GM19023 (cell line): ENCODE measurements around the gene COL15A1.

Source experiments
- ATAC-seq: cut with Tn5 transposase; IDR thresholded peaks from one replicate; pipeline ENCODE4 v1.9.1; 2021; ENCODE audit warnings: mild to moderate bottlenecking, moderate library complexity; ENCODE audit not compliant: unreplicated experiment

The COL15A1 gene

DNA sequence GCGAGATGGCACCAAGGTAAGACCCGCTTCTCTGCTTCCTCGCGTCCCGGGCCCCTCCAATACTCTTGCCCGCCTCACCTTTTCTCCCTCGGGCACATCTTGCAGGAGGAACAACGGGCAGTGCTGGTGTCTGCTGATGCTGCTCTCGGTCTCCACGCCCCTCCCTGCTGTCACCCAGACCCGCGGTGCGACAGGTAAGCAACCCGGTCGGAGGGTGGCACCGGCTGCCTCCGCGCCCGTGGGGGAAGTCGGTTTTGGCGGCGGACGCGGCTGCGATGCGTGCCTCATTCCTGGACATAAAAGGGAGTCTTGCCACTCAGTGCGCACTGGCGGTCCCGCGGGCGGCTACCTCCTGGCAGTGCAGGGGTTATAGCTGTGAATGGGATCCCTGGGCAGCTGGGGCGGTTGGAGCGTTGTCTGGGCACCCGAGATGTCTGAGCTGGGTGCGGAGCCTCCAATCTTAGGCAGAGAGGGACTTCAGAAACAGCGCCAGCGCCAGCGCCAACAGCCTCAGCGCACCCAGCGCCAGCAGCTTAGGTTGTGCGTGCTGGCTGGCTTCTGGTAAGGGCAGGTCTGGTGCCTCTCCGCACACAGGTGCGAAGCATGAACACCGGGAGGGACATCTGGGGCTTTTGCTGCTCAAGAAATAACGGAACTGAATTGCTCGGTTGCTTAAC lies 488 bp downstream of the COL15A1 start:
- ATAC-seq = no peak

DNA sequence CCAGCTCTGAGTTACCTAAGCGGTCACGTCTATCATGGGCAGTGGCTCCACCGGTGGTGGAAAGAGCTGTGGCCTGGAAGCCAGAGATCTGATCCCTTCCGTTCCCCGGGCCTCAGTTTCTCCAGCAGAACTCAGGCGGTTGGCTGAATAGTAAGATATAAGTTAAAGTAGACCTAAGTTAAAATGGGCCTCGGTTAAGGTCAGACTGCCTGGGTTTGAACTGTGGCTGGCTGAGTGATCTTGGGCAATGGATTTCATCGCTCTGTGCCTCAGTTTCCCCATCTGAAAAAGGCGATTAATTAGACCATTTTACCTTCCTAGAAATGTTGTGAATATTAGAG lies 997 bp downstream of the COL15A1 start:
- no peak for ATAC-seq

- ATAC-seq = no peak
Observed at GRCh38 chr9:98949565-98949964, 5.9 kb downstream of the COL15A1 start.

DNA sequence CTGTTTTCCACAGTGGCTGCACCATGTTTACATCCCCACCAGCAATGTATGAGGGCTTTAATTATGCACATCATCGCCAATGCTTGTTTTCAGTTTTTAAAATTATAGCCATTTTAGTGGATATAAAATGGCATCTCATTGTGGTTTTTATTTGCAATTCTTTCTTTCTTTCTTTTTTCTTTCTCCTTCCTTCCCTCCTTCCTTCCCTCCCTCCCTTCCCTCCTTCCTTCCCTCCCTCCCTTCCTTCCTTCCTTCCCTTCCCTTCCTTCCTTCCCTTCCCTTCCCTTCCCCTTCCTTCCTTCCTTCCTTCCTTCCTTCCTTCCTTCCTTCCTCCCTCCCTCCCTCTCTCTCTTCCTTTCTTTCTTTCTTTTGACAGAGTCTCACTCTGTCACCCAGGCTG lies 6.6 kb downstream of the COL15A1 start:
- ATAC-seq = no peak

DNA sequence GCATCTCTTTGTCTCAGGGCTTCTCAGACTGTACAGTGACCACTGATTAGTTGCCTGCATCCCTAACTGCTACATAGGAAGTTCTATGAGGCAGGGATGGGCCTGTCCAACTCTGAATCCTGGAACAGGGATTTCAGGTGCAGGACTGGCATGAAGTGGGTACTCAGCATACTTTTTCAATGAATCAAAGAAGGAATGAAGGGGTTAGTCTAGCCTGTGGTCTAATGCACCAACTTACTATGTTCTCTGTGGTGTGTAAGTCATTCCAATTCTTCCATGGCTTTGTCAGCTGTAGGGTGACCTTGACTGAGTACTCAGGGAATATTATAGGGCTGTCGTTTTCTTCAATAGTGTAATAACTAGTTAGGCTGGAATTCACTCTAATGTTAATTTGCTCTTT lies 8.3 kb downstream of the COL15A1 start:
- ATAC-seq = no peak

GRCh38 chr9:98953581-98954243 lies 10.0 kb downstream of the COL15A1 start:
- ATAC-seq = no peak

DNA sequence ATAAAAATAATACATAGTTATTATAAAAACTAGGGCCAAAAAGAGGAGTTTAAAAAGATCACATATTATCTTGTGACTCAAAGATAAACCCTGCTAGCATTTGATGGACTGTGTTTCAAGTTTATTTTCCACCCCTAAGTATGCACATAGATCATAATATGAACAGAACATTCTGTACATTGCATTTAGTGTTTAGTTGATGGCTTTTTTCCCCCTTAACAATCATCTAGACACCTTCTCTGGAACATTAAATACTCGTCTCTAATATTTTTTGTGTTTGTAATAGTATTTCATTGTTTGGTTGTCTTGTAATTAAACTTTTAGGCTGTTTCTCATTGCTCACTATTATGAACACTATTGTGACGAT lies 10.5 kb downstream of the COL15A1 start:
- ATAC-seq = no peak

DNA sequence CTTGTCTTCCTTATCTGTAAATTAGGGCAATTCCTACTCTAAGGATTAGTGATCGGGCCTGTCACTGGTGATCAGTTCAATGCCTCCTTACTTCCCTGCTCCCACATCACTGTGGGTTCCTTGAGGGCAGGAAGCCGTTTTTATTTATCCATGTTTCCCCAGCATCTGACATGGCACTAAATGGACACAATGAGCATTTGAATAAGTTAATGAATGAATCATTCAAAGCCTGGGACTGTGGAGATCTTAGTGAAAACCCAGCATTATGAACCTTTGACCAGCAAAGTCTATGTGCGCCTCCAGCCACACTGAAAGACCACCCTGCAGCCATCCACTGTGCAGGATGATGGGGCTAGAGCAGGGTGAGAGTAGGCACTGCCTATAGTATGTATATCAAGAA lies 11.6 kb downstream of the COL15A1 start:
- ATAC-seq = no peak

DNA sequence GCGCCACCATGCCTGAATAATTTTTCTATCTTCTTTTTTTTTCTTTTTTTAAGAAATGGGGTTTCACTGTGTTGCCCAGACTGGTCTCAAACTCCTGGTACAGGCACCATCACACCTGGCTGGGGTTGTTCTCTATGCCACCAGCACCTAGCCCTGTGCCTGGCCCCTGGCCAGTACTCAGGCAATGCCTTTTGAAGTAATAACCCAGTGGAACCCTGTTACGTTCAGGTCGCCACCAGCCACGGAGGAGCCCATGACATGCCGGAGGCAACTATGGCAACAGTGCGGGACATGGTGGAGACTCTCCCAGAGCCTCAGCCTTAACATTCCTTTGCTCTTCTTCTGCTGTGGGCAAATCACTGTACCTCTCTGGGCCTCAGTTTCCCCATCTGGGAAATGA lies 14.1 kb downstream of the COL15A1 start:
- ATAC-seq = no peak

DNA sequence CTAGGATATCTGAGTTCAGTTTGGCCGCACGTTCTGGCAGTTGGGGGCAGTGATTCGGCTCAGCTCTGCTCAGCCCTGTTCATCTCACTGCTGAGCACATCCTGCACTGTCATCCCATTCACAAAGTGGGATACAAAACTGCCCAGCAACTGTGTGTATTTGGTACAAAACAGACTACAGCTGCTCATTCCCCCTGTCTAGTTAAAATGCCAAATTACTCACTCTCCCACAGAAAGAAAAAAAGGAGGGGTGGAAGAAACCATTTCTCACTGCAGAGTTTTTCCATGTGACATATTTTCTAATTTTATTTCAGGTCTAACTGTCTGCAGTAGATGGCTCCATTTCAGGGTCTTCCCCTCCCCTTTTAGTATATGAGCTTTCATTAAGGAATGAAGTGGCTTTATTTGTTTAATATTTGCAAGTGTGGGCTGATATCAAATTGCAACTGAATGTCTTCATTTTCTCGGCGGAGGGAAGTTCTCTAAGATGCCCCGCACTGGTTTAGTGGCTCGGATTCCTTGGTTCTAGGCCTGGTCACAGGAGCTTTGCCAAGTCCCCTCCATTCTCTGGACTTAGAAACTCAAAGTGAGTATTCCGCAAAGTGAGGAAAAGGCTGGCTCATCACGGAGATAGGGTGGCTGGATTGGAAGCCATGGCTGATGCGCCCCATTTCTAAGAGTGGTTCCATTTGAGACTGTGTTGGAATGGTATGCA lies 14.7 kb downstream of the COL15A1 start:
- ATAC-seq = no peak

GRCh38 chr9:98960409-98960808 lies 16.7 kb downstream of the COL15A1 start:
- ATAC-seq = no peak

GRCh38 chr9:98961513-98962180 lies 17.9 kb downstream of the COL15A1 start:
- ATAC-seq = no peak

DNA sequence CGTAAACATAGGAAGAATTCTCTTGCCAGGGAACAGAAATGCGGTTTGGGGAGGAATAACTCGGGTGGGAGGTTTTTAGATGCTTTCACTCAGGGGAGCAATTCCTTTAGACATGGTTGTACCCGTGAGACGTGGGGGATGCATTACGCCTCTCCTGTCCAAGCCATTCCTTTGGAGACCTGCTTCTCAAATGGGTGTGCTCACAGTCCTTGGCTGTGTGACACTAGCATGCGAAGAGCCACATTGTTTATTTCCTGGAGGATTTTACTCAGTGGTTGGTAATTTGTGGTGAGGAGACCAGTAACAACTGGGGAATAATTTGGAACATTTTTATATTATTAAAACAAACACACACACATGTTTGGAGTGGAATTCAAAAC lies 18.5 kb downstream of the COL15A1 start:
- ATAC-seq = no peak

- no peak for ATAC-seq
Observed at GRCh38 chr9:98962861-98963260, 19.2 kb downstream of the COL15A1 start.

GRCh38 chr9:98964201-98964600 lies 20.5 kb downstream of the COL15A1 start:
- no peak for ATAC-seq

- ATAC-seq = no peak
Observed at GRCh38 chr9:98964911-98965336, 21.2 kb downstream of the COL15A1 start.

- no peak for ATAC-seq
Observed at GRCh38 chr9:98966676-98967075, 23.0 kb downstream of the COL15A1 start.

GRCh38 chr9:98967257-98967656 lies 23.6 kb downstream of the COL15A1 start:
- ATAC-seq = no peak

DNA sequence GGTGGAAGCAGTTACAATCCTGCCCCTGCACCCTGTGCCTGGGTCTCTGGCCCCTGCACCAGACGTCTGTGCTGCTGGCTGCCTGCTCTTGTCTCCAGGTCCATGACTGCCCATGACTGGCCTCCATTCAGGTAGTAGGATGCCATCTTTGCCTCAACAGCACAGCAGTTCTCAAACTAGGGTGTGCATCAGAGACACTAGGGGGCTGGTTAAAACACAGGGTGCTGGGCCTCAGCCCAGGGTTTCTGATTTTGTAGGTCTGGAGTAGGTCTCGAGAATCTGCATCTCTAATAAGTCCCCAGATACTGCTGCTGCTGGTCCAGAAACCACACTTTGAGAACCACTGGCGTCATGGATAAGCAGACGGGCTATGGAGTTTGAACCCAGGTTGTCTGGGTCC lies 24.0 kb downstream of the COL15A1 start:
- no peak for ATAC-seq

- ATAC-seq = no peak
Observed at GRCh38 chr9:98968601-98969337, 25.1 kb downstream of the COL15A1 start.

GRCh38 chr9:98970532-98971041 lies 26.9 kb downstream of the COL15A1 start:
- ATAC-seq = no peak
